Right kidney (tissue), 1 donor: Measurements from ENCODE around the gene CNIH3.
"Not testable (repeated sequence)": the region's sequence is repeated elsewhere in the genome, so short reads cannot be mapped to it uniquely, and the experiment has no call there.

Source experiments
- DNase-seq: peaks from one replicate; pipeline ENCODE4 v3.0.0-alpha.2; 2016

The CNIH3 gene

DNA sequence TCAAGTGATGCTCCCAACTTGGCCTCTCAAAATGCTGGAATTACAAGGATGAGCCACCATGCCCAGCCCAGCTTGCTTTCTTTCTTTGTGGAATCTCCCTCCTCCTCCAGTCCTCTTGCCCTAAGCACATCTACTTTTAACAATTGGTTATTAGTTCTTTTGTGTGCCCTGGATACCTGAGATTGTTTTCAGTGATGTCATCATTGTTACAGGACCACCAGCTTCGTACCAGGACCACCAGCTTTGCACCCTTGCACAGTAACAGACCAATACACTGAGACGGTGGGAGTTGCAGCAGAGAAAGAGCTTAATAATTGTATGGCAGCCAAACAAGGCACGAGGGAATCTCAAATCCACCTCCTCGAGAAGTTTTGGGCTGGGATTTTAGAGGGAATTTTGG, 71.3 kb downstream of the CNIH3 start:
- DNase-seq = no peak

DNA sequence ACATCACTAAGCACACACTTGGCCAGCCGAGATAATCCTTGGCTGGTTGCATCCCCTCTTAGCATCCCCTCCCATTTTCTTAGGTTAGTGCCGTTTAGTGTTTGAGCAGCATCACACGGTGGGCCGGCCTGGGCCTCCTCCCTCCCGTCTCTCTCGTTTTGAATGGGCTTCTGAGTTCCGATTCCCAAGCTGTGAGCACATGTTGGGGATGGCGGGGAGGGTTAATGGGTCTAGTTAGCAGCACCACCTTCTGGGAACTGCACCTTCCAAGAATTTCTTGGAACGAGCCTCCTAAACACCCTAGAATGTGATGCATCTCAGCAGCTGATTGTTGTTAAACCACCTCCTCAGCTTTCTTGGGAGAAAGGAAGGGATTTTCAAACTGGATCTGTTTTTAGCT, 73.3 kb downstream of the CNIH3 start:
- no peak for DNase-seq

- DNase-seq = no peak
Measured at GRCh38 chr1:224690576-224690975, 74.5 kb downstream of the CNIH3 start.

DNA sequence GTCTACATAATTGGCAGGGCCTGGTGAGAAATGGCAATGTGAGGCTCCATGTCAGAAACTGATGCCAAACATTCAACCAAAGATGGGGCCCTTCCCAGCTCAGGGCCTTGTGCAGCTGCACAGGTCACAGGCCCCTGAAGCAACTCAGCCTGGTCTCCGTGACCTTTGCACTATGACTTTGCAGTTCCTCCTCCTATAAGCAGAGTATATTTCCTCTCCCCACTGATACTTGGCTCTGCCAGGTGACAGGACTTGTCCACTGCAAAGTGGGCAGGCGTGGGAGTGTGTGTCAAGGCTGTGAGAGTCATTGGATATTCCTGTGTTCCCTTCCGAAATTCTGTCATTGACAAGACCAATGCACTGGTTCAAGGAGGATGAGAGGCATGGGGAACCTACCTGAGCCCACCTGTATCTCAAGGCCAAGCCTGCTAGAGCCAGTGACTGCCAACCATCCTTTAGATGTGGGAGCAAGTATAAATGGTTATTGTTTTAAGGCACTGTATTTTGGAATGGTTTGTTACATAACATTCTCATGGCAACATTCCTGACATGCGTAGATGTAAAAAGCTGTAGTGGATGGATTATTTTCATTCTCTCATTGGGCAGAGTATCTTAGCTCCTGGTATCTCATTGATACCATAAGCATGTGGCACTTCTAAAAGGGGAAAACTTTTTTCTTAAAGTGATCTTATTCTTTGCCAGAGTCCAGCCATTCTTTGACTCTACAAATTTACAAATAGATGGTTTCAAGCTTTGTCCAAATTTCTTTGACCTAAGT, 75.2 kb downstream of the CNIH3 start:
- no peak for DNase-seq

- no peak for DNase-seq
Measured at GRCh38 chr1:224694969-224695368, 78.9 kb downstream of the CNIH3 start.

DNA sequence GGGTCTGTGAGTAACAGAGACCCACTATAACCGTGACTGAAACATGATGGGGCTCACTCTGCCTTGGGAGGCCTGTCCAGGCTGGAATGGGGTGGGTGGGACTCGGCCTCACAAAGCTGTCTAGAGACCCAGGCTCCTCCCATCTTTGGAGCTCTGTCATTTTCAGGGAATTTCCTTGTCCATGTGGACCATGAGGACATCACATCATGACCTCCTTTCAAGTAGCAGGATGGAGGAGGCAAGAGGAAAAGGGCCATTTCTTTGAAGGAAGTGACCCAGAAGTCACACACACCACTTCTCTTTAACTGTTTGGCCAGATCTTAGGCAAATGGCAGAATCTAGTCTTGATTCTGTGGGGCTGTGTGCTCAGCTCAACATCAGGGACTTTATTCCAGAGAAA, 79.9 kb downstream of the CNIH3 start:
- no peak for DNase-seq

DNA sequence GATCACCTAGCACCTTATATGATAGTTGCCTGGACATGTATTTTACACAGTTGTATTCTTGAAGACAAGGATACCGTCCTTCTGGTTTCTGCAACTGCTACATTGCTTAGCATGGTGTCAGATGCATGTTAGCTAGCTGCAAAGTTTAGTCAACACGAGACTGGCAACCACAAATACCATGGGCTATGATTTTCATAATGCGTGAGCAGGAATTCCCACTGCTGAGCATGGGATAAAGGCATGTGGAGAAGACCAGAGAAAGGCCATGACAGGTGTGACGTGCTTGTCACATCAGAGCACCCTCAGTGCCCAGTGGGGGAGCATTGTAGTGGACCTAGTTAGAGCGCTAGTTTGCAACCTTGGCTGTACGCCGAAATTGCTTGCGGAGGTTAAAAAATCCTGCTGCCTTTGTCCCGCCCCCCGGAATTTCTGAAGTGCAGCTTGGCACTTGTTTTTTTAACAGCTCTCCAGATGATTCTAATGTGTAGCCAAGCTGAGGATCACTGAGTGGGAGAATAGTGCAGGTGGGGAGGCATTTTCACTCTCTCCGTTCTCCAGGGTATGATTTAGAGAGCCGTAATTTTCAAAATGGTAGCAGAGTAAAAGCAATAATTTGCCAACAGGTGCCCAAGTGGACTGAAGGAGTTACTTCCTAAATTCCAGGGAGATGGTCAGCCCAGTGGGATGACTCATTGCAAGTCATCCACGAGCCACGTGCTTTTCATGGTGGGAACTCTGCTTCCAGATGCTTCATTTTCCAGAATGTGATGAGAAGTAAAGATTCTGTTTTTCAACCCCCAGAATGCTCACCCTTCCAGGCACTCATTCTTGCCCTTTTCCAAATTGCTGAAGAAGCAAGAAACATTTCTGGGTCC, 81.0 kb downstream of the CNIH3 start:
- DNase-seq = no peak

GRCh38 chr1:224698015-224698451, 81.9 kb downstream of the CNIH3 start:
- no peak for DNase-seq

DNA sequence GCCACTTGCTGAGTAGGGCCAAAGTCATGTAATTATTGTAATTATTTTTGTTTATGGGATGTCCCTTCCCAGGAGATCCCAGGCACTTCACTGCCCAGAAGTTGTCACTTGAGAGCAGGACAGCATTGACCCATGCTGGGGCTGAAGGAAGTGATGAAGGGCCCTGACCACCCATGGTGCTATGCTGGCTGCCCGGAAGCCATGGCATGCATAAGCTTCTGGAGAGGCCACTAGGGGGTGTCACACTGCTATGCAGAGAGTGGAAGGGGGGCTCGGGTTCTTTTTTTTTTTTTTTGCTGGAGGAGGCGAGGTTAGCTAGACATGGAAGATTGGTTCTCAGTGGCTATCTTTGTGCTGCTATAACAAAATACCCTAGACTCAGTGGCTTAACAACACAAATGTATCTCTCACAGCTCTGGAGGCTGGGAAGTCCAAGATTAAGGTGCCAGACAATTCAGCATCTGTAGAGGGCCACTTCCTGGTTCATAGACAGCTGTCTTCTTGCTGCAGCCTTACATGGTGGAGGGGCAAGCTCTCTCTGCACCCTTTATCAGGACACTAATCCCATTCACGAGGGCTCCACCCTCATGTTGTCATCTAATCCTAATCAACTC, 84.9 kb downstream of the CNIH3 start:
- DNase-seq = no peak

DNA sequence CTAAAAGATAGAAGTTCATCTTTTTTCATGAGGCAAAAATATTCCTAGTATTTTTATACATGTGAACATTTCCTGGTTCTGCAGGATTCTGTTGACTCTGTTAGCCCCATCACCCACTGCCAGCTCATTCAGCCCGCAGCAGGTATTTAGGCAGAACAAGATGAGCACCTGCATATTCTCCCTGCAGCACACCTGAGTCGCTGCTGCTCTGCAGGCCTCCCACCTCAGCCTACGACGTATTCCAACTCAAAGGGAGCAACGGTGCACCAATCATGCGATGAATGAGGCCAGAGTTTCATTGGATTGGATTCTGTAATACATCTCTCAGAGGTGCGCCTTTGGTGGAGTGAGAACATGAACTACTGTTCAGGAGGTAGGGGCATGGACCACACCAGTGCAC, 87.6 kb downstream of the CNIH3 start:
- no peak for DNase-seq

DNA sequence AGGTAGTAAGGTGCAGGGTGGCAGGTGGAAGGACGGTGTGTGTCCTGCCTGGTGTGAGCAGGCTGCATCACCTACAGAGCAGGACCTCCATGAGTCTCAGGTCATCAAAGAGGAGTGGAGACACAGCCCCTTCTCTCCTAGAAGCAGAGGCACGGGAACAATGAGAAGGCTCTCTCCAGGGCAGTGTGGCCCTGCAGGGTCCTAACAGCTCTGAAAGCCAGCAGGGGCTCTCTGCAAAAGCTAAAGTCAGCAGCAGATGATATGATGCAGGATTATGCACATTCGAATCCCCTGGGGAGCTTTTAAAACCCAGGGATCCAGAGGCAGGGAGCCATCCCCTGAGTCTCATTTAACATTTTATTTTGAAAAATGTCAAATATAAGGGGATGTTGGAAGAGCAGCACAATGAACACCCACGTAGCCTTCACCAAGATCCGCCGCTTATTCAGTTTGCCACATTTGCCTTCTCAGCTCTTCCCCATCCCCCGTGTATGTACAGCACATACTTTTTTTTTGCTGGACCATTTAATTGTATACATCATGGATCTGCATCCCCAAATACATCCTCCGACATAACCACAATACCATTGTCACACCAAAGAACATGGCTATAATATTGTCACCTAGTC, 88.1 kb downstream of the CNIH3 start:
- no peak for DNase-seq

DNA sequence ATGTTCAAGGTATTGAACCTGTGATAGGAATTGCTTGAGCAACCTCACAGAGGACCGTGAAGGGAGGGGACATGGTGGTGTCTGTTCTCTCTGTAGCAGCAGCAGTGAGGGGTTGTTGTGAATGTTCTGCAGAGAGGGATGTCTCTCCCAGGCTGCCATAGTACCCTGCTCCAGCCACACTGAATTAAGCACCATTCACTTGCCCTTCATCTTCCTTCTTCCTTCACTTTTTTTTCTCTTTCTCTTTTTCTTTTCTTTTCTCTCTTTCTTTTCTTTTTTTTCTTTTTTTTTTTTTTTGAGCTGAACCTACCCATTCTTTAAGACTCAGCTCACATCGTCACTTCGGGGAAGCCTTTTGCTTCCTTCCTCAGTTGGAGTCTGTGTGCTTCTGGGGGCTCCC, 89.5 kb downstream of the CNIH3 start:
- no peak for DNase-seq

- no peak for DNase-seq
Measured at GRCh38 chr1:224707843-224708725, 92.0 kb downstream of the CNIH3 start.

DNA sequence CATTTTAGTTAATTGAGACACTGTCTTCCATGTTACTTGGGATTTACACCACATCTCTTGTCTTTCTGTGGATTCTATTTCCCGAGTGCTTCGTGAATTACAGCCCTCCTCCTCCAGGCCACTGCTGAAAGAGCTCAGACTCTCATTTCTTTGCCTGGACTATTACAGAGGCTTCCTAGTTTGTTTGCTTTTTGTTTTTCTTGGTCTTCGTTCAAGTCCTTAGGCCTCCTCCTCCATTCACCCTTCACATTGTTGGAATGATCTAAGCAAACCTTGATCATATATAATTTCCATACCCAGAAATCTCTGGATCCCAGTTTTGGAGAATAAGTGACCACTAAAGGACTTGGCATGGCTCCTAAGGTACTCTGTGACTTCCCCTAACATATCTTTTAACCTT, 94.1 kb downstream of the CNIH3 start:
- no peak for DNase-seq

DNA sequence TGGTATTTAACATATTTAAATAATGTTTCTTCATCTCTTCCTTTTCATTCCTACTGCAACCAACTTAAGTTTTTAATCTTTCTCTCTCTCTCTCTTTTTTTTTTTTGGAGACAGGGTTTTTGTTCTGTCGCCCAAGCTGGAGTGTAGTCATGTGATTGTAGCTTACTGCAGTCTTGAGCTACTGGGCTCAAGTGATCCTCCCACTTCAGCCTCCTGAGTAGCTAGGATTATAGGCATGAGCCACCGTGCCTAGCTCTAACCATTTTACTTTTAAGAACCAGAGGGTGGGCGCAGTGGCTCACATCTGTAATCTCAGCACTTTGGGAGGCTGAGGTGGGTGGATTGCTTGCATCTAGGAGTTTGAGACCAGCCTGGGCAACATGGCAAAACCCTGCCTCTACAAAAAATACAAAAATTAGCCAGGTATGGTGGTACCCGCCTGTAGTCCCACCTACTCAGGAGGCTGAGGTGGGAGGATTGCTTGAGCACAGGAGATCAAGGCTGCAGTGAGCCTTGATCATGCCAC, 95.2 kb downstream of the CNIH3 start:
- DNase-seq = not testable (repeated sequence)

- DNase-seq = no peak
Measured at GRCh38 chr1:224711876-224712275, 95.8 kb downstream of the CNIH3 start.

GRCh38 chr1:224713228-224713627, 97.1 kb downstream of the CNIH3 start:
- no peak for DNase-seq

DNA sequence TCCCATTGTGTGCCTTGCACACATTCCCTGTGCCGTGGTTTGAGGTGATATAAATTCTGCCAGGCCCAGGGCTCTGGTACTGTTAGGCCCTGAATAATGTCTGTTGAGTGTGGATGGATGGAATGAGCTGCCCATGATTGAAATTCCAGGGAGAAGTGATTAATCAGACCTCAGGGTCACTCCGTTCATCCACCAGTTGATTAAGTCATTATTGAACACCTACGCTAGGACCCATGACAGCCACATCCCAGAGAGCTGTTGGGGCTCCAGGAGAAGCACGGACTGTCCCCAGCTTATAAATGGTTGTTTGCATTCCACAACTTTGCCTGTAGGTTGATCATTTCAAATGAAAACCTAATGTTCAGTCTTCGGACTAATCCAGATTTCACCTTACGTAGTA, 98.4 kb downstream of the CNIH3 start:
- DNase-seq = no peak

DNA sequence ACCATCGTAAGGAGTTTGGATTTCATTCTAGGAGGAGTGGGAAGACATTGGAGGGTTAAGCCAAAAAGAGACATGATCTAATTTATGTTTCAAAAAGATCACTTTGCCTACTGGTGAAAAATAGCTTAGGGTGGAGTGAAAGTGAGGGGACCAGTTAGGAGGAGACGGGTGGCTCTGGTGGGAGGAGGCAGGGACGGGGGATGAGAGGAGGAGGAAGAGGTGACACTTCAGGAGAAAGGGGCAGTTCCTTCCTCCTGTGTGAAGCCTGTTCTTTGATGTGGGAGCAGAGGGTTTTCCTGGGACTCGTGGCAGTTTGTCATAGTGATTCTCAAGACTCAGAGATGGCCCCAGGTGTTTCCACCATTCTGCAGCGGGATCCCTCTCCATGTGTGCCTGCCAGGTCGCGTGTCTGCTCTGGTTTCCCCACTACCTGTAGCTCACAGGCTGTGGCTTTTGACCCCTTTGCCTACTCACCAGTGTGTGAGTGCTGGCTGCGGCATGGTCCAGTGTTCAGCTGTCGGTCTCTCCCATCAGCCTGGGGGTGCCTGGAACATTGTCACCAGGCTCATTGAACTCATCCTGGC, 102.4 kb downstream of the CNIH3 start:
- no peak for DNase-seq

GRCh38 chr1:224719716-224720115, 103.6 kb downstream of the CNIH3 start:
- DNase-seq = no peak

DNA sequence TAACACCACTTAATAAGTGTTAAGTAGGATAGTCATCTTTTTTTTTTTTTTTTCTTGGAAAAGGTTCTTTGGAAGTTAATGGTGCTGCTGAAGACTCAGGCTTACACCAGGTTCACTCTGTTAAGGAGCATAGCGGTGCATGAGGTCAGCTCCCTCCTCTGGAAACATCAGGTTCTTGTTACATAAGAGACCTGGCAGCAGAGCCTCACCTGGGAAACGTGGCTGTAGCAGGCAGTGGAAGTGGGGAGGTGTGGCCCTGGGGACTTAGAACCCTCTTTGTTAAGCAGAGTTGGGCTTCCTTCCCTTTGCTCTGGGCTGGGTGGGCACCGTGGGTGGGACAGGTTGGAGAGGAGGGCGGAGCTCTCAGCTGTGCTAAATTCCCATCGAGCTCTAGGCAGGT, 104.1 kb downstream of the CNIH3 start:
- DNase-seq = no peak
